Kidney (tissue), 14 donors: ENCODE measurements around the gene SAMD10. TPM values are rescaled to one million over a fixed set of nuclear protein-coding genes. Genes with fewer than 3 reads are reported as not detected.
A peak's percentile ranks its signal among the peaks of the same experiment; 100 is the strongest.

Experiments
- DNase-seq, 5 donors: peaks; one replicate each; pipeline ENCODE4 v3.0.0-alpha.2; 2013 to 2020
- FAIRE-seq: peaks from 2 replicates; lab custom pipeline; 2012; peaks lifted over from hg19 to GRCh38; lab: Jason Lieb, UNC
- H3K27ac ChIP-seq, 2 donors: one replicate each; pipeline ENCODE4 v1.7.0; 2013; ENCODE audit warnings: low read depth in 2 of 2, low read length in 2 of 2, inconsistent platforms in 1 of 2
- H3K27me3 ChIP-seq: one replicate; pipeline ENCODE4 v1.7.1; 2013; ENCODE audit warnings: low read length, inconsistent platforms; ENCODE audit not compliant: control insufficient read depth, insufficient read depth
- H3K36me3 ChIP-seq, 3 donors: one replicate each; pipeline versions ENCODE4 v1.7.0 to v1.7.1; 2013; ENCODE audit warnings: low read length in 3 of 3, control low read depth in 1 of 3, inconsistent platforms in 1 of 3; ENCODE audit not compliant: insufficient read depth in 3 of 3, control insufficient read depth in 2 of 3
- H3K4me1 ChIP-seq, 3 donors: one replicate each; pipeline versions ENCODE4 v1.7.0 to v1.7.1; 2013; ENCODE audit warnings: low read length in 3 of 3, inconsistent platforms in 1 of 3, low read depth in 1 of 3; ENCODE audit not compliant: control insufficient read depth in 2 of 3, insufficient read depth in 2 of 3
- H3K4me3 ChIP-seq, 3 donors: one replicate each; pipeline versions ENCODE4 v1.7.0 to v1.8.1; 2013; ENCODE audit warnings: low read length in 3 of 3, control low read depth in 1 of 3, inconsistent platforms in 1 of 3
- H3K9ac ChIP-seq, 3 donors: one replicate each; pipeline versions ENCODE4 v1.7.0 to v1.7.1; 2013; ENCODE audit warnings: low read length in 3 of 3, control low read depth in 1 of 3, inconsistent platforms in 1 of 3
- H3K9me3 ChIP-seq, 3 donors: one replicate each; pipeline versions ENCODE4 v1.7.0 to v1.7.1; 2013; ENCODE audit warnings: low read length in 3 of 3, control low read depth in 1 of 3, inconsistent platforms in 1 of 3; ENCODE audit not compliant: control insufficient read depth in 2 of 3, insufficient read depth in 1 of 3
- intact Hi-C: fragments of 100-400 bp; cut with DNase I; formaldehyde crosslinking; loops from one replicate; pipeline ENCODE4 v1.11.1; 2022
- polyA plus RNA-seq: library from polyadenylated mRNA; stranded (reverse); fragments of 350-450 nt; fragmentation: Illumina TruSeq; extraction: RNeasy Lipid Tissue Mini Kit (QIAGEN cat#74804); gene quantifications from one replicate; pipeline ENCODE4 v1.2.3, GENCODE V29; 2014; ENCODE audit warnings: low read depth, low replicate concordance; ENCODE audit not compliant: insufficient read depth
- total RNA-seq: library from RNA; stranded (reverse); fragmentation: NEBNext Ultra II Directional; extraction: Animal tissue kit (Norgen Biotek cat#: 25700); gene quantifications from one replicate; pipeline ENCODE4 v1.2.1, GENCODE V29; 2021
- TF ChIP-seq, protein P1 (sequence below): IDR thresholded peaks from 3 replicates; pipeline ENCODE4 v1.5.1; 2012; ENCODE audit warnings: mild to moderate bottlenecking, moderate library complexity, borderline replicate concordance; ENCODE audit not compliant: insufficient read depth; ENCODE audit errors: extremely low read depth
- donor health status: control.
- donor health status: control.
- donor health status: control.
- donor health status: control.
- donor health status: control.
- donor health status: DM: yes; HTN: yes; CAD: no.
- donor health status: Normal renal cell carcinoma (clear cell type).

Gene SAMD10
- total and polyA plus RNA-seq, 2 donors from 2014 or later, result 7.9 to 8.5 TPM

DNA sequence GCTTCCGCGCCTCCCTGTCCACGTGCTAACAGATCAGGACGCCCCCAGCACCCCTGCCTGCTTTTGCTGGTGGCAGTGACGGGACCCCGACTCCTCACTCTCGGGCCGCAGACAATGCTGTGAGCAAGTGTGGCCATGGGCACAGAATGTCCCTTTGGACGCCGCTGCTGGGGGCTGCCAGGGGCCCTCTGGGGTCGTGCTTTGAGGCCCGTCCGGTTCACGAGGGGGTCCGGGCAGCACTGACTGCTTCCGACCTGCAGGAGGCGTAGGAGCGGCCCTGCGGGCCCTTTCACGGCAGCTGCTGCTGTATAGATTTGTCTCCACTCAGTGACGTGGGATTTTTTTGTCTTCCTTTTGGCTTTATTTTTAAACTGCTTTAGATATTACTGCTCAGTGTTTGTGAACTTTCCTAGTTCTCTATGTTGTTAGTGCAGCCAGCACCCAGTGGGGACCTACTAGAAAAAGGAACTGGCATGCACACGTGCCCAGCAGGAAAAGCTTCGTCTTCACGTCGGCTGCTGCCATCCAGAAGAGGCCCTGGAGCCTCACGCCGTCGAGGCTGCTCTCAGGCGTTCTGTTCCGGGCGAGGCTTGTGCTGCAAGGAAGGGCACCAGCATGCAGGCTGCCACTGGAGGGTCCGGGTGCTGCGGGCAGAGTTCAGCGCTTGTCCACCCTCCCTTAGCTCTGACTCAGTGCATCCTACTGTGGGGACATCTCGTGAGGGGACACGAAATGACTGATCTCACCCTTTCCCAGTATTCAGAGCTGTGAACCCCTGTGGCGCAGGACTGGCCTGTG is 45.0 kb downstream of the SAMD10 start:
- intact Hi-C loops, result no loop called here
- FAIRE-seq, result no peak
- peaks cover 2 to 38% (median 12%) of the 10 kb centered on the region in 3 donors for H3K36me3 ChIP-seq

DNA sequence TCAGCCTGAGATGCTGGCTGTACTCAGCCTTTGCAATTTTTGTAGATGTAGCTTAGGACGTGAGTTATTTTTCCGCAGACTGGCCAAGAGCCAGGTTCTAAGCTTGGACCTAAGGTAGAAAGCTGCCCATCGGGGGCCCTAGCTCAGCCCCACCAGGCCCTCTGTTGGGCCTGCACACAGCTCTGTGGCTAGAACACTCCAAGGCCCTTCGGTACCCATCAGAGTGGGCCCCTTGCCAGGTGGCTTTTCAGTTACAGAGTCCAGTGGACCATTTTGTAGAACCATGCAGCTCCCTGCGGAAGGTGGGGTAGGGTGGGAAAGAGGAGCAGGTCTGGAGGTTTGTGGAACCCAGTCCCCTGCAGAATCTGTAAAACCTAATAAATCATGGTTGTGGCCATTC is 45.8 kb downstream of the SAMD10 start:
- peaks cover 2 to 44% (median 17%) of the 10 kb centered on the region in 3 donors for H3K36me3 ChIP-seq
- TF ChIP-seq, protein P1, sequence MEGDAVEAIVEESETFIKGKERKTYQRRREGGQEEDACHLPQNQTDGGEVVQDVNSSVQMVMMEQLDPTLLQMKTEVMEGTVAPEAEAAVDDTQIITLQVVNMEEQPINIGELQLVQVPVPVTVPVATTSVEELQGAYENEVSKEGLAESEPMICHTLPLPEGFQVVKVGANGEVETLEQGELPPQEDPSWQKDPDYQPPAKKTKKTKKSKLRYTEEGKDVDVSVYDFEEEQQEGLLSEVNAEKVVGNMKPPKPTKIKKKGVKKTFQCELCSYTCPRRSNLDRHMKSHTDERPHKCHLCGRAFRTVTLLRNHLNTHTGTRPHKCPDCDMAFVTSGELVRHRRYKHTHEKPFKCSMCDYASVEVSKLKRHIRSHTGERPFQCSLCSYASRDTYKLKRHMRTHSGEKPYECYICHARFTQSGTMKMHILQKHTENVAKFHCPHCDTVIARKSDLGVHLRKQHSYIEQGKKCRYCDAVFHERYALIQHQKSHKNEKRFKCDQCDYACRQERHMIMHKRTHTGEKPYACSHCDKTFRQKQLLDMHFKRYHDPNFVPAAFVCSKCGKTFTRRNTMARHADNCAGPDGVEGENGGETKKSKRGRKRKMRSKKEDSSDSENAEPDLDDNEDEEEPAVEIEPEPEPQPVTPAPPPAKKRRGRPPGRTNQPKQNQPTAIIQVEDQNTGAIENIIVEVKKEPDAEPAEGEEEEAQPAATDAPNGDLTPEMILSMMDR, result no peak
- FAIRE-seq, result no peak

More for the DNA sequence above, 45.0 kb downstream of the SAMD10 start:
- no peaks in the 10 kb centered on the region for H3K9me3 ChIP-seq
- TF ChIP-seq, protein P1, result no peak
- DNase-seq, result peak in 1 of 5 donors; percentile 63
- H3K4me1 ChIP-seq, result no peaks in the 10 kb centered on the region
- no peak overlapping the region for H3K27ac ChIP-seq
- H3K4me3 ChIP-seq, result no peak overlapping the region
- no peak overlapping the region for H3K9ac ChIP-seq
- no peaks in the 10 kb centered on the region for H3K27me3 ChIP-seq

DNA sequence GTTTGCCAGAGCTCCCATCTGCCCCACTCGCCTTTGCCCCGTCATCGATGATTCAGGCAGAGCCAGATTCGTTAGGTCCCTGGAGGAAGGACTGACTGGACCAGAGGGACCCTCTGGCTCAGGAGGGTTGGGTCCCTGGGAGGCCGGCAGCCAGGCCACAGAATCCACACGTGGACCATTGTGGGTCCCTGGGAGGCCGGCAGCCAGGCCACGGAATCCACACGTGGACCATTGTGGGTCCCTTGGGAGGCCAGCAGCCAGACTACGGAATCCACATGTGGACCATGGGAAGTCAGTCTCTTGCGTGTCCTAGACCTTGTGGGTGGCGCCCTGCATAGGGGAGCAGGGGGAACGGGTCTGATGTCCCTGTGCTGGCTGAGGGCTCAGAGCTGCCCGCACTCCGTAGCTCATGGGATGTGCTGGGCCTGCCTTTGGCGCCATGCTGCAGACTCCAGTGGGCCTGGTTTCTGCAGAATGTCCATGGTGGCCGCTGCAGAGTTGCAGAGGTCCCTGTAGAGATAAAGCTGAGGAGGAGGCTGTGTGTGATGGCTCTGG is 46.8 kb downstream of the SAMD10 start:
- TF ChIP-seq, protein P1, result no peak
- Histone ChIP-seq H3K27me3 (no peaks in the 10 kb centered on the region), H3K36me3 (peaks cover 2 to 51% (median 24%) of the 10 kb centered on the region in 3 donors), H3K27ac (no peak overlapping the region), H3K4me1 (no peaks in the 10 kb centered on the region), H3K9ac (no peak overlapping the region), H3K9me3 (no peaks in the 10 kb centered on the region), H3K4me3 (no peak overlapping the region)
- intact Hi-C loops, result no loop called here
- FAIRE-seq (no peak), DNase-seq (peak in 1 of 5 donors; percentile 65)

More for the DNA sequence above, 45.8 kb downstream of the SAMD10 start:
- Histone ChIP-seq H3K27ac (no peak overlapping the region), H3K4me3 (no peak overlapping the region), H3K4me1 (no peaks in the 10 kb centered on the region), H3K27me3 (no peaks in the 10 kb centered on the region), H3K9me3 (no peaks in the 10 kb centered on the region), H3K9ac (no peak overlapping the region)
- no peak for DNase-seq
- intact Hi-C loops, result no loop called here
